Hepatocyte (in vitro differentiated cells): ENCODE measurements around the gene SH3PXD2A. TPM values are rescaled to one million over a fixed set of nuclear protein-coding genes. Genes with fewer than 3 reads are reported as not detected.

Source experiments
- DNase-seq: peaks from one replicate; pipeline ENCODE4 v3.0.0-alpha.2; 2016; ENCODE audit warnings: low spot score
- H2AFZ ChIP-seq: fragments of 200-600 bp; sonication (generic); 2 replicates; pipeline ENCODE4 v1.6.0; 2016; ENCODE audit warnings: antibody characterized with exemption, mild to moderate bottlenecking
- H3K27ac ChIP-seq: fragments of 200-600 bp; sonication (generic); 2 replicates; pipeline ENCODE4 v1.5.1; 2016; ENCODE audit warnings: mild to moderate bottlenecking
- H3K27me3 ChIP-seq: fragments of 200-600 bp; sonication (generic); 2 replicates; pipeline ENCODE4 v1.6.1; 2016
- H3K36me3 ChIP-seq: fragments of 200-600 bp; sonication (generic); replicated peaks from 2 replicates; pipeline ENCODE4 v1.5.1; 2016; ENCODE audit warnings: low read depth; ENCODE audit not compliant: insufficient read depth
- H3K4me1 ChIP-seq: fragments of 200-600 bp; sonication (generic); 2 replicates; pipeline ENCODE4 v1.5.1; 2016; ENCODE audit warnings: mild to moderate bottlenecking, moderate library complexity; ENCODE audit not compliant: insufficient read depth
- H3K4me2 ChIP-seq: fragments of 200-600 bp; sonication (generic); 2 replicates; pipeline ENCODE4 v1.6.0; 2016
- H3K4me3 ChIP-seq: fragments of 200-600 bp; sonication (generic); 2 replicates; pipeline ENCODE4 v1.5.1; 2016; ENCODE audit warnings: mild to moderate bottlenecking
- H3K79me2 ChIP-seq: fragments of 200-600 bp; sonication (generic); 2 replicates; pipeline ENCODE4 v1.6.0; 2017; ENCODE audit warnings: mild to moderate bottlenecking
- H3K9me2 ChIP-seq: fragments of 200-600 bp; sonication (generic); replicated peaks from 2 replicates; pipeline ENCODE4 v1.6.0; 2017; ENCODE audit warnings: mild to moderate bottlenecking; ENCODE audit not compliant: insufficient read depth
- H3K9me3 ChIP-seq: fragments of 200-600 bp; sonication (generic); 2 replicates; pipeline ENCODE4 v1.5.1; 2016; ENCODE audit warnings: low read depth, mild to moderate bottlenecking
- H4K20me1 ChIP-seq: fragments of 200-600 bp; sonication (generic); 2 replicates; pipeline ENCODE4 v1.6.0; 2016; ENCODE audit warnings: mild to moderate bottlenecking; ENCODE audit not compliant: insufficient read depth, poor library complexity, severe bottlenecking
- CTCF ChIP-seq: fragments of 200-600 bp; sonication (generic); IDR thresholded peaks from 2 replicates; pipeline ENCODE4 v1.5.1; 2016; ENCODE audit warnings: antibody characterized with exemption, mild to moderate bottlenecking; ENCODE audit not compliant: poor library complexity
- EZH2 ChIP-seq: fragments of 200-600 bp; sonication (generic); IDR thresholded peaks from 2 replicates; pipeline ENCODE4 v1.6.1; 2016; ENCODE audit warnings: antibody characterized with exemption, mild to moderate bottlenecking, borderline replicate concordance
- EZH2phosphoT487 ChIP-seq: fragments of 200-600 bp; sonication (generic); IDR thresholded peaks from one replicate; pipeline ENCODE4 v1.6.1; 2018; ENCODE audit warnings: antibody characterized with exemption, mild to moderate bottlenecking, low read depth, moderate library complexity; ENCODE audit not compliant: unreplicated experiment, severe bottlenecking
- WGBS: methylation state at CpG from one replicate; pipeline ENCODE4 v1.1.6; 2016; ENCODE audit warnings: low lambda C conversion rate; ENCODE audit errors: missing lambda C conversion rate; 5-methylcytosine and 5-hydroxymethylcytosine counted together
- polyA plus RNA-seq: library from polyadenylated mRNA; unstranded; fragments of >200 nt; fragmentation: Nextera tagmentation; extraction: Ambion mirVana; gene quantifications from 2 replicates; pipeline ENCODE4 v1.2.1, GENCODE V29; 2016
- small RNA-seq: library from RNA; depleted of rRNA; stranded (forward); fragments of <200 nt; gene quantifications from one replicate; pipeline ENCODE3, GENCODE V24; 2014
- total RNA-seq: library from RNA; depleted of rRNA; stranded (reverse); fragments of >200 nt; gene quantifications from 2 replicates; pipeline ENCODE4 v1.2.3, GENCODE V29; 2014

Gene SH3PXD2A
- total and polyA plus RNA-seq, 2 experiments from 2014 or later, result 8.4 to 13.6 TPM

DNA sequence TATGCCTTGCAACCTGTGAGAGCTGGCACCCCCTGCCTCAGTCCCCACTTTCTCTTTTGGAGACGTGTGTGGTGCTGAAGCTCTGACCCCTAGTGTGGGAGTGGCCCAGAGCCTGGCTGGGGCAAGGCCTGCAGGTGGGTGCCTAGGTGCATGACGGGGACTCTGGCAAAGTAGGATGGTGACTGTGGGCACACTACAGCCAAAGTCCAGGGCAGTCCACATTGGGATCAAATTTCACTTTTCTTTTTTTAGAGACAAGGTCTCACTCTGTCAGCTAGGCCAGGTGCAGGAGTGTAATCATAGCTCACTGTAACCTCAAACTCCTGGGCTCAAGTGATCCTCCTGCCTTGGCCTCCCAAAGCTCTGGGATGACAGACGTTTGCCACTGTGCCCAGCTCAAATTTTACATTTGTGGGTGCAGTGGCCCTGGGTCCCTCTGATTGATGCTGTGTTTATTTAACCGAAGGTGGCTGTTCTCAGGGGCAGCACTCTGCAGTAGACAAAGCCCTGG lies 309.6 kb downstream of the SH3PXD2A start:
- TF ChIP-seq EZH2phosphoT487 (no peak), CTCF (no peak), EZH2 (no peak)
- WGBS, result 88% methylated on average over 4 of the region's 4 CpGs
- Histone ChIP-seq H2AFZ (no peak overlapping the region), H3K4me3 (no peak overlapping the region), H3K36me3 (no peaks in the 10 kb centered on the region), H3K27ac (no peak overlapping the region), H3K4me1 (peaks cover 22% of the 10 kb centered on the region), H3K27me3 (no peaks in the 10 kb centered on the region), H3K79me2 (no peaks in the 10 kb centered on the region), H3K9me2 (no peaks in the 10 kb centered on the region), H3K9me3 (no peaks in the 10 kb centered on the region), H4K20me1 (no peaks in the 10 kb centered on the region), H3K4me2 (no peak overlapping the region)
- peak; percentile 4 for DNase-seq

- WGBS, result 100% methylated on average over 1 of the region's 1 CpG
Measured at GRCh38 chr10:103545366-103545765, 310.0 kb downstream of the SH3PXD2A start.

DNA sequence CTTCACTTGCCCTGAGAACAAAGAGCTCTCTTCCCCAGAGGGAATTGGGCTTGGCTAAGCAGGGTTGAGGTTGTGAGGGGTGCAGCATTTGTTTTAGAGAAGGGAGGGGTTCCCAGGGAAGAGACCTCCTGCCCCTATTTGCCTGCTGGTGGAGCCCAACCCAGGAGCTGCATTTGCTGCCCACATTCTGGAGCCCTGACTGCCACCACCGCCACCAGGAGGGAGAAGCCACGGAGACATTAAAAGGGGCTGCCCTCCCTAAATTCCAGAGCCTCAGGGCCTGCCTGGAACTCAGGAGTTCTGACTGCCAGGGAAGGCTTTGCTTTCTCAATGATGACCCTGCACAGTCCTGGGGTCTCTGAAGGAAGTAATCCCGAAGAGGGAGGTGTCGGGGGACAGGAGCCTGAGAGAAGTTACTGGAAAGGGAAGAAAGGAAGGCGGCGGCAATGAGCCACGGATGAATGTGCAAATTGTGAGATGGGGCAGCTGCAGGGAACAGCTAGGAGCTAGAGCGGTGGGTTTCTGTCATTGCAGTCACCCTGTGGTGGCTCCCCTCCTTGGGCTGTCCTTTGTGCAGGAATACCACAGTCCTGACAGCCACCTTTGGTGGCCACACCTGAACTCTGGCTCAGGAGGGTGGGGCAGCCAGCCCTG lies 310.6 kb downstream of the SH3PXD2A start:
- Histone ChIP-seq H2AFZ (no peak overlapping the region), H3K79me2 (no peaks in the 10 kb centered on the region), H3K27ac (no peak overlapping the region), H3K4me3 (no peak overlapping the region), H3K27me3 (no peaks in the 10 kb centered on the region), H3K4me1 (peaks cover 22% of the 10 kb centered on the region), H3K36me3 (no peaks in the 10 kb centered on the region), H4K20me1 (no peaks in the 10 kb centered on the region), H3K9me3 (no peaks in the 10 kb centered on the region), H3K9me2 (no peaks in the 10 kb centered on the region), H3K4me2 (no peak overlapping the region)
- no peak for TF ChIP-seq EZH2
- no peak for TF ChIP-seq CTCF
- TF ChIP-seq EZH2phosphoT487, result no peak
- 88% methylated on average over 8 of the region's 8 CpGs for WGBS
- no peak for DNase-seq

More at GRCh38 chr10:103545366-103545765, 310.0 kb downstream of the SH3PXD2A start:
- Histone ChIP-seq H2AFZ (no peak overlapping the region), H3K27ac (no peak overlapping the region), H3K4me1 (peaks cover 22% of the 10 kb centered on the region), H3K27me3 (no peaks in the 10 kb centered on the region), H3K79me2 (no peaks in the 10 kb centered on the region), H3K4me3 (no peak overlapping the region), H3K4me2 (no peak overlapping the region), H3K9me2 (no peaks in the 10 kb centered on the region), H3K9me3 (no peaks in the 10 kb centered on the region), H4K20me1 (no peaks in the 10 kb centered on the region), H3K36me3 (no peaks in the 10 kb centered on the region)
- TF ChIP-seq EZH2 (no peak), CTCF (no peak)
- DNase-seq, result peak; percentile 2

Small RNA genes lying within 50 kb of the gene (small RNA-seq; reads per million reads assigned to genes)
- gene RF00019, result not detected

Other genes with a start within 250 kb of the SH3PXD2A start
- 20.2 and 26.8 TPM in 2 replicates for gene STN1, start 62.6 kb upstream of the SH3PXD2A start, total RNA-seq
- 20.1 and 29.0 TPM in 2 replicates for gene STN1, start 62.6 kb upstream of the SH3PXD2A start, polyA plus RNA-seq
- gene SLK, start 111.6 kb upstream of the SH3PXD2A start, total RNA-seq, result 35.6 and 43.6 TPM in 2 replicates
- 13.8 and 15.5 TPM in 2 replicates for gene SLK, start 111.6 kb upstream of the SH3PXD2A start, polyA plus RNA-seq
- 5.7 and 7.5 TPM in 2 replicates for gene COL17A1, start 230.3 kb upstream of the SH3PXD2A start, total RNA-seq
- gene COL17A1, start 230.3 kb upstream of the SH3PXD2A start, polyA plus RNA-seq, result 2.1 and 3.3 TPM in 2 replicates